Left lung (tissue), 10 donors: ENCODE data around the gene INPP1. TPM values are rescaled to one million over a fixed set of nuclear protein-coding genes. Genes with fewer than 3 reads are reported as not detected.
"Not testable (repeated sequence)": the region's sequence is repeated elsewhere in the genome, so short reads cannot be mapped to it uniquely, and the experiment has no call there.

ENCODE experiments used
- ATAC-seq: fragments of 200-7000 bp; cut with Tn5 transposase; one replicate; pipeline ENCODE4 v1.9.1; 2020; ENCODE audit warnings: moderate library complexity
- DNase-seq, 4 donors: peaks; one replicate each; pipeline ENCODE4 v3.0.0-alpha.2; 2013 to 2020
- H3K27ac ChIP-seq, 2 donors: fragments of 200-600 bp; sonication (generic) in 1 of 2; one replicate each; pipeline versions ENCODE4 v1.5.0 to v1.8.0; 2020 to 2021
- H3K27me3 ChIP-seq, 2 donors: fragments of 200-600 bp; sonication (generic) in 1 of 2; one replicate each; pipeline versions ENCODE4 v1.5.0 to v1.8.0; 2020 to 2021
- H3K36me3 ChIP-seq, 2 donors: fragments of 200-600 bp; sonication (generic) in 1 of 2; one replicate each; pipeline versions ENCODE4 v1.5.0 to v1.8.0; 2020 to 2021
- H3K4me1 ChIP-seq, 2 donors: fragments of 200-600 bp; one replicate each; pipeline ENCODE4 v1.8.0; 2021
- H3K4me3 ChIP-seq, 2 donors: fragments of 200-600 bp; sonication (generic) in 1 of 2; one replicate each; pipeline versions ENCODE4 v1.5.0 to v1.8.0; 2020 to 2021; ENCODE audit warnings: mild to moderate bottlenecking in 1 of 2
- H3K9me3 ChIP-seq, 2 donors: fragments of 200-600 bp; sonication (generic) in 1 of 2; one replicate each; pipeline versions ENCODE4 v1.5.0 to v1.8.0; 2020 to 2021
- intact Hi-C, 2 donors: fragments of 100-400 bp; cut with DNase I; formaldehyde crosslinking; loops; one replicate each; pipeline versions ENCODE4 v1.11.2 to v1.14.2; 2022
- polyA plus RNA-seq, 6 donors: library from polyadenylated mRNA; unstranded; fragments of 120-200 nt; gene quantifications; one replicate each; pipeline ENCODE4 v1.2.1, GENCODE V29; 2013; ENCODE audit not compliant: insufficient read length in 6 of 6
- total RNA-seq, 2 donors: library from RNA; stranded (reverse); fragmentation: NEBNext Ultra II Directional; extraction: Animal tissue kit (Norgen Biotek cat#: 25700); gene quantifications; one replicate each; pipeline ENCODE4 v1.2.1, GENCODE V29; 2021
- TF ChIP-seq, protein P1 (sequence below), 2 donors: fragments of 200-600 bp; sonication (generic) in 1 of 2; IDR thresholded peaks; one replicate each; pipeline versions ENCODE4 v1.5.0 to v1.8.0; 2021; ENCODE audit warnings: antibody characterized with exemption in 2 of 2
- donor health status: DM: no; HTN: yes; CAD: no.
- donor health status: DM: no; HTN: no; CAD: no.

The INPP1 gene
- total and polyA plus RNA-seq, 8 donors = 21.0 to 35.2 (median 26.7) TPM

DNA sequence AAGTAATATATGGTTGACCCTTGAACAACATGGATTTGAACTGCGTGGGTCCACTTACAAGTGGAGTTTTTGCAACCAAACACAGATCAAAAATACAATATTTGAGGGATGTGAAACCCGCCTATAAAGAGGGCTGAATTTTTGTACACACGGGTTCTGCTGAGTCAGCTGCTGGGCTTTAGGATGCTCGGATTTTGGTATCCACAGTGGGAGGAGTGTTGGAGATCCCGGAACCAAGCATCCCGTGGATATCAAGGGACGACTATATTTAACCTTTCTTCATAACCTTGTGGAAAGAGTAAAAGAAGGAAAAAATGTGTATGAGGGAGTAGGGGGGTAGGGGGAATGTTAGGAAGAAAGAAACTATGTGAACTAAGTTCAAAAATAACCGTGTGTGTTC is 10.0 kb upstream of the INPP1 start:
- Histone ChIP-seq H3K36me3 (no peaks in the 10 kb centered on the region), H3K9me3 (no peaks in the 10 kb centered on the region), H3K4me1 (peaks cover 0 to 4% of the 10 kb centered on the region in 2 donors), H3K4me3 (no peak overlapping the region), H3K27ac (peak overlapping the region in 1 of 2 donors; percentile 54), H3K27me3 (no peaks in the 10 kb centered on the region)
- no peak for ATAC-seq
- TF ChIP-seq, protein P1, sequence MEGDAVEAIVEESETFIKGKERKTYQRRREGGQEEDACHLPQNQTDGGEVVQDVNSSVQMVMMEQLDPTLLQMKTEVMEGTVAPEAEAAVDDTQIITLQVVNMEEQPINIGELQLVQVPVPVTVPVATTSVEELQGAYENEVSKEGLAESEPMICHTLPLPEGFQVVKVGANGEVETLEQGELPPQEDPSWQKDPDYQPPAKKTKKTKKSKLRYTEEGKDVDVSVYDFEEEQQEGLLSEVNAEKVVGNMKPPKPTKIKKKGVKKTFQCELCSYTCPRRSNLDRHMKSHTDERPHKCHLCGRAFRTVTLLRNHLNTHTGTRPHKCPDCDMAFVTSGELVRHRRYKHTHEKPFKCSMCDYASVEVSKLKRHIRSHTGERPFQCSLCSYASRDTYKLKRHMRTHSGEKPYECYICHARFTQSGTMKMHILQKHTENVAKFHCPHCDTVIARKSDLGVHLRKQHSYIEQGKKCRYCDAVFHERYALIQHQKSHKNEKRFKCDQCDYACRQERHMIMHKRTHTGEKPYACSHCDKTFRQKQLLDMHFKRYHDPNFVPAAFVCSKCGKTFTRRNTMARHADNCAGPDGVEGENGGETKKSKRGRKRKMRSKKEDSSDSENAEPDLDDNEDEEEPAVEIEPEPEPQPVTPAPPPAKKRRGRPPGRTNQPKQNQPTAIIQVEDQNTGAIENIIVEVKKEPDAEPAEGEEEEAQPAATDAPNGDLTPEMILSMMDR (IDR thresholded peaks at IDR 0.05) = no peak
- intact Hi-C loops = no loop called here
- no peak for DNase-seq

DNA sequence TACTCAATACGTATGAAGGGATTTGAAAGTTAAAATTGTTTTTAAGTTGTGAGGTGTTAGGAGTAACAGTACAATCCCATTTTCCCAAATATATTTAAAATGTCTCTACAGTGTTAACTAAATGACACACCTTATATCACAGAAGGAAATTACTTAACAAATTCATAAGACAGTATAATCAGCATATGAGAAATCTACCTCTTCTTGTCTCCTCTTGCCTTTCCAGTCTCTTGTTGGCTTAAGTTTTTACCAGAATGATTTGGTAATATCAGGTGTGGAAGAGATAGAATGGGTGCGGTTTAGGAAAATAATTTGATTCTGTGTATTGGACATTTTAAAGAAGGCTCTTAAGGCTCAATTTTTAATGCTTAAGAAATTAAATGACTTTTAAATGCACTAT is 9.5 kb upstream of the INPP1 start:
- intact Hi-C loops = no loop called here
- H3K36me3 ChIP-seq = no peaks in the 10 kb centered on the region
- ATAC-seq (no peak), DNase-seq (no peak)
- no peak overlapping the region for H3K4me3 ChIP-seq
- H3K27me3 ChIP-seq = no peaks in the 10 kb centered on the region
- TF ChIP-seq, protein P1 (IDR thresholded peaks at IDR 0.05) = no peak
- H3K27ac ChIP-seq = peak overlapping the region in 1 of 2 donors; percentile 54
- no peaks in the 10 kb centered on the region for H3K9me3 ChIP-seq
- H3K4me1 ChIP-seq = peaks cover 0 to 4% of the 10 kb centered on the region in 2 donors

DNA sequence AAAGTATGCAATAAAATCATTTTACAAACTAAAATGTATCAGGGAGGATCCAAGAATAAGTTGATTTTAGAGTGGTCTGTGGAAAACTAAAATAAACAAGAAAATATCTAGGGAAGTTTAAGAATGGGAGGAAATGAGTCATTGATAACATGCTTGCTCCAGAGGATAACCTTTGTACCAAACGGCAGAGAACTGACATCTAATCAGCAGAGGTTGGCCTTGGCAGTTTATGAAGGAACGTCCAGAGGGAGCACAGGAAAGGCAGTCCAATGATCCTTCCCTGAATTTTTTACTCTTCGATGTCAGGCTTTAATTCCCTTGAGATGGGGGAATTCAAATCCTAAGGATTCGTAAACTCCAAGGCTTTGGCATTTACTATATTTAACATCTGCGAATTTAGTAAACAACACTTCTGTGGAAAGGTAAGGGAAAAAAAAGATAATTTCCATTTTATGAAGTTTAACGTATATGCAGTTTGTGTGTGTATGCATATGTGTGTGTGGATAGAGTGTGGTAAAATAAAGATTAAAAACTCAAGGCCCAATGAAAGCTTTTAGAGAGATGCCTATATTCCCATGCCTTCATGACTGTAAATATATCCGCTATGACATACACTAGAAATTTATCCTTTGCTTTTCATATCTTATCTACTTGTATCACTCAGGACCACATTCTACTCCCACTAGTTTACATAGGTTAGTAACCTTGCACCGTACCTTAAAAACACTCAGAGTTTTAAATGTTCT is 8.7 kb upstream of the INPP1 start:
- H3K27me3 ChIP-seq = no peaks in the 10 kb centered on the region

DNA sequence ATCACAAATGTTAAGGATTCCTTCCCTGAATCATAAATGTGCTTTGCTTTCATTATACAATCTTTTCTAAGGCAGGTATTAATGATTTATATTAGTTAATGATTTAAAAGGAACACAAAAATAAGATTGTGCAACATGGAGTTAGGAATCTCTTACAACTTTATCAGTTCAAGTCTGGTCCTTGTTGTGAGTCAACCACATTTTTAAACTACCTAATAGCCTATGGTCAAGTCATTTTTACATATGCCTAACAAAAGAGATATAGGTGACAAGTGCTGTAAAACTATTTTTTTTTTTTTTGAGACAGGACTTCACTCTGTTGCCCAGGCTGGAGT is 8.2 kb upstream of the INPP1 start:
- H3K4me3 ChIP-seq = no peak overlapping the region

More for the DNA sequence above, 8.7 kb upstream of the INPP1 start:
- Histone ChIP-seq H3K4me3 (no peak overlapping the region), H3K27ac (peak overlapping the region; percentile 15 to 54), H3K36me3 (no peaks in the 10 kb centered on the region), H3K9me3 (no peaks in the 10 kb centered on the region), H3K4me1 (peaks cover 0 to 4% of the 10 kb centered on the region in 2 donors)
- DNase-seq = no peak
- intact Hi-C loops = no loop called here
- peak; percentile 31 for ATAC-seq
- TF ChIP-seq, protein P1 (IDR thresholded peaks at IDR 0.05) = no peak

DNA sequence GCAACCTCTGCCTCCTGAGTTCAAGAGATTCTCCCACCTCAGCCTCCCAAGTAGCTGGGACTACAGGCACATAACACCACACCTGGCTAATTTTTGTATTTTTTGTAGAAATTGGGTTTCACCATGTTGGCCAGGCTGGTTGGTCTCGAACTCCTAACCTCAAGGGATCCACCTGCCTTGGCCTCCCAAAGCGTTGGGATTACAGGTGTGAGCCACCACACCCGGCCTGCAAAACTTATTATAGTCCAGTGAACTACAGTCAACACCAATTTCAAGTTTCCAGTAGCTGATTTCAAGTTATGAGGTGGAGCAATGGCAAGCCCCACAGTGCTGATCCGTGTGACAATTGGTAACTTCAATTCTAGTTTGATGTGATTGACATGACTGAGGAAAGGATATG is 7.8 kb upstream of the INPP1 start:
- H3K36me3 ChIP-seq, H3K4me1 ChIP-seq, H3K4me3 ChIP-seq, H3K27me3 ChIP-seq, ATAC-seq, intact Hi-C loops, DNase-seq, H3K9me3 ChIP-seq: not testable (repeated sequence)
- H3K27ac ChIP-seq = peak overlapping the region in 1 of 2 donors; percentile 54

More for the DNA sequence above, 8.2 kb upstream of the INPP1 start:
- peaks cover 0 to 4% of the 10 kb centered on the region in 2 donors for H3K4me1 ChIP-seq
- DNase-seq = no peak
- ATAC-seq = no peak
- TF ChIP-seq, protein P1 (IDR thresholded peaks at IDR 0.05) = no peak
- no peaks in the 10 kb centered on the region for H3K36me3 ChIP-seq
- no peaks in the 10 kb centered on the region for H3K9me3 ChIP-seq
- peak overlapping the region in 1 of 2 donors; percentile 54 for H3K27ac ChIP-seq
- H3K27me3 ChIP-seq = no peaks in the 10 kb centered on the region
- intact Hi-C loops = no loop called here

DNA sequence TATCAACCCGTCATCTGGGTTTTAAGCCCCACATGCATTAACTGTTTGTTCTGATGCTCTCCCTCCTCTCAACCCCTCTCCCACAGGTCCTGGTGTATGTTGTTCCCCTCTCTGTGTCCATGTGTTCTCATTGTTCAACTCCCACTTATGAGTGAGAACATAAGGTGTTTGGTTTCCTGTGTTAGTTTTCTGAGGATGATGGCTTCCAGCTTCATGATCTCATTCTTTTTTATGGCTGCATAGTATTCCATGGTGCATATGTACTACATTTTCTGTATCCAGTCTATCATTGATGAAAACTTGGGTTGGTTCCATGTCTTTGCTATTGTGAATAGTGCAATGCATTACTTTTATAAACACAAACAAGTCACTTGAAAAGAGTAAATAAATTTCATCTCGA is 7.0 kb upstream of the INPP1 start:
- TF ChIP-seq, protein P1 (IDR thresholded peaks at IDR 0.05) = no peak
- Histone ChIP-seq H3K9me3 (no peaks in the 10 kb centered on the region), H3K36me3 (no peaks in the 10 kb centered on the region), H3K4me1 (peaks cover 0 to 4% of the 10 kb centered on the region in 2 donors), H3K4me3 (no peak overlapping the region), H3K27me3 (no peaks in the 10 kb centered on the region), H3K27ac (no peak overlapping the region)
- DNase-seq (no peak), ATAC-seq (no peak)
- intact Hi-C loops = no loop called here
